Measurements from ENCODE around the gene SUMO3.

SUMO3 gene

DNA sequence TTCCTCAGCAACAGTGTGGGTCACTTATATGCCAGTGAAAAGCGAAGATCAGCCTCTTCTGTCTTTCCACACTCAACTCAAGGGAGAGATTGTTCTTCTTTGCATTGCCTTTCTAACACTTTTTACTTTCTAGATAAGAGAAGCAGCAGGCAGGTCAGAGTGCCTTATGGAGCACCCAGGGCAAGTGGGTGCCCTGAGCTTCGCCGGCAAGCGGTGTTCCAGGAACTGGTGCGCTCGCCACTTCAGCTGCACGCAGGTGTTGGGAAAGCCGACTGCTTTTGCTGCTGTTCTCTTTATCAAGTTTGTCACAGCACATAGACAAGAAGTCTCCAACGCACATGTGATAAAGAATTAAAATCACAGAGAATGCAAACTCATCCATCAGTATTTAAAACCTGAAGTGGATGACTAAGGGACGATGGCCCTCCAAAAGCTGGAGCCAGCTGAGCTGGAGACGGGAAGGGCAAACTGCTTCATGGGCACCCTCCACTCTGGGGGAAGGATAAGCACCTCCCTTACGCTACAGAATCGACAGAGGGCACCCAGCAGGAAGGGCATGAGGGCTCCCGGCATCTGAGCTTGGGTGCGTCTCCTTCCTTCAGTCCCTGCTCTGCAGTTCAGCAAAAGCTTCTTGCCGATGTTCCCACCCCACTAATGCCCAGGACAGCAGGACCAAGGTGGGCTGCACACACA, 36.9 kb downstream of the SUMO3 start:
- in situ Hi-C loops (cut with MboI; ENCODE audit: low sequenced_read_pairs), result no loop called here

DNA sequence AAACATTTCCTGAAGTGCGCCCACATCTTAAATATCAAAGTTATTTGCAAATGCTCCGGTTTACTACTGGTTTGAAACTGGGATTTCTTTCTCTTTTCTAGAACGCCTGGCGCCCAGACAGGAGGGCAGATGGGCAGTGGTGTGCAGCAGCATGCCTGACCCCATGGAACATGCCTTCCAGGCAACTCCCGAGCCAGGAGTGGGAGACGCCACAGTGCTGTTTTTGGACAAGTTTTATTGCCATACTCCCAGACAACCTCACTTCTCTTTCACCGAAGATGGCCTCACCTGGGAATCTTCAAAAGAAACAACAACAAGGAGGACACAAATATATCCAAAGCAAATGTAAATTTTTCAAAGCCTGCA, 37.7 kb downstream of the SUMO3 start:
- in situ Hi-C loops (cut with MboI; ENCODE audit: low sequenced_read_pairs), result no loop called here

DNA sequence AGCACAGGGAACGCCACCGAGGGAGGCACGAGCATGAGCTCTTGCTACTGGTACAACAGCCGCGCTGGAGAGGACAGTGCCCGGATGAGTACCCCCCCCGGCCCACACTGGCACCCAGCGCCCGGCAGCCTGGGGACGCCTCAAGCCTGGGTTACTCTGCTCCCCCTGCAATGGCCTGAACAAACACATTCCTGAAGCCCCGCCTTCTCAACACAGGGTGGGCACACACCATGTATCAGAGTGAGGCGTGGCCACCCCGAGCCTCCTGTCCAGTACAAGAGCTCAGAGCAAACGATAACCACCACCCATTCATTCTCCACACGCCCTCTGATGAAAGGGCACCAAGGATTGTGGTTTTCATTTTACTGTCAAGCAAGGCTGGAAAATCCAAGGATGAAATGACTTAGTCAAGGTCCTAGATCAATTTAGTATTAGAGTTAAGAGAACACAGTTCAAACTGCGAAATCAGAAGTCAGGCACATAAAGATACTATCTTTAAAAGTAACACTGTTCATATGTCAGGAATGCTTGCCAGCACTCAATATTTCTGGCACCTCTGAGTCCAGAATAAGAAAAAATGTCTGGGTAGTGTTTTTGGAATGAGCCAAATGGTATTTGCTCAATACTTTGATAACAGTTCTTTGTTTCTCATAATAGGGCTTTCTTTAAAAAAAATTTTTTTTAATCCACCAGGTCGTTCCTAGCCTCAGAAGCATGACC, 38.3 kb downstream of the SUMO3 start:
- in situ Hi-C loops (cut with MboI; ENCODE audit: low sequenced_read_pairs), result no loop called here

DNA sequence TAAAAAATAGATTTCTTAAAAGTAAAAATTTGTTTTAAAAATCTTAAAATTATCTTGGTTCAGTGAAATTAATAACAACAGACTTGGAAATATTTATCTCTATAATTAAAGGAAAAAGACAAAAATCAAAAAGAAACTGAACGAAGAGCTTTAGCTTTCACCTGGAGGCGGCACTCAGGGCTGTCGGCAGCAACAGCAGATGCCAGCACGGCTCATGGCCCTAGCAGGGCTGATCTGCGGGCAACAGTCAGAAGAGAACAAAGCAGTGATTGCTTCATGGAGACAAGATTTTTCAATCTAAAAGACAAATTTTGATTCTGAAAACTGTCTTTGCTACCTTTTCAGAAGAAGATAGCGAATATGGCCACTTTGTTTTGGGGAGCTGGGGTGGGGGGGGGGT, 38.9 kb downstream of the SUMO3 start:
- in situ Hi-C loops (cut with MboI; ENCODE audit: low sequenced_read_pairs), result no loop called here

GRCh38 chr21:44778499-44778911, 39.4 kb downstream of the SUMO3 start:
- in situ Hi-C loops (cut with MboI; ENCODE audit: low sequenced_read_pairs), result no loop called here

GRCh38 chr21:44778094-44778493, 39.8 kb downstream of the SUMO3 start:
- in situ Hi-C loops (cut with MboI; ENCODE audit: low sequenced_read_pairs), result no loop called here

DNA sequence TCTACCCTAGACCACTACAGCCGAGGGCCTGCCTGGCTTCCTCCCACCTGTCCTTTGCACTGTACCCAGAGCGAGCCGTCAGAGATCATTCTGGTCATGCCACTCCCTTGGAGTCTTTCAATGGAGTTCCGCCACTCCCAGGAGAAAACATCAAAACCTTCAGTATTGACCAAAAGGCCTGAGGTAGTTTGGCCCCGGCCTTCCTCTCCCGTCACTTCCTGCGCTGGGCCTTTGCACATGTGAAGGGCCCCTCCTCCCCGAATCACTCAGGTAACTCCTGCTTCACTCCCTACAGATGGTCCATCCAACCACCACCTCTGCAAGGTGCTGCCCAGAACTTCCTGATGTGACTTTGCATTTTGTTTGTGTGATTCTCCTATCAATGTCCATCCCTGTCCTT, 42.9 kb downstream of the SUMO3 start:
- in situ Hi-C loops (cut with MboI; ENCODE audit: low sequenced_read_pairs), result no loop called here

- in situ Hi-C loops (cut with MboI; ENCODE audit: low sequenced_read_pairs), result no loop called here
Observed at GRCh38 chr21:44773291-44773932, 44.5 kb downstream of the SUMO3 start.

GRCh38 chr21:44771896-44772525, 45.9 kb downstream of the SUMO3 start:
- in situ Hi-C loops (cut with MboI; ENCODE audit: low sequenced_read_pairs), result no loop called here

DNA sequence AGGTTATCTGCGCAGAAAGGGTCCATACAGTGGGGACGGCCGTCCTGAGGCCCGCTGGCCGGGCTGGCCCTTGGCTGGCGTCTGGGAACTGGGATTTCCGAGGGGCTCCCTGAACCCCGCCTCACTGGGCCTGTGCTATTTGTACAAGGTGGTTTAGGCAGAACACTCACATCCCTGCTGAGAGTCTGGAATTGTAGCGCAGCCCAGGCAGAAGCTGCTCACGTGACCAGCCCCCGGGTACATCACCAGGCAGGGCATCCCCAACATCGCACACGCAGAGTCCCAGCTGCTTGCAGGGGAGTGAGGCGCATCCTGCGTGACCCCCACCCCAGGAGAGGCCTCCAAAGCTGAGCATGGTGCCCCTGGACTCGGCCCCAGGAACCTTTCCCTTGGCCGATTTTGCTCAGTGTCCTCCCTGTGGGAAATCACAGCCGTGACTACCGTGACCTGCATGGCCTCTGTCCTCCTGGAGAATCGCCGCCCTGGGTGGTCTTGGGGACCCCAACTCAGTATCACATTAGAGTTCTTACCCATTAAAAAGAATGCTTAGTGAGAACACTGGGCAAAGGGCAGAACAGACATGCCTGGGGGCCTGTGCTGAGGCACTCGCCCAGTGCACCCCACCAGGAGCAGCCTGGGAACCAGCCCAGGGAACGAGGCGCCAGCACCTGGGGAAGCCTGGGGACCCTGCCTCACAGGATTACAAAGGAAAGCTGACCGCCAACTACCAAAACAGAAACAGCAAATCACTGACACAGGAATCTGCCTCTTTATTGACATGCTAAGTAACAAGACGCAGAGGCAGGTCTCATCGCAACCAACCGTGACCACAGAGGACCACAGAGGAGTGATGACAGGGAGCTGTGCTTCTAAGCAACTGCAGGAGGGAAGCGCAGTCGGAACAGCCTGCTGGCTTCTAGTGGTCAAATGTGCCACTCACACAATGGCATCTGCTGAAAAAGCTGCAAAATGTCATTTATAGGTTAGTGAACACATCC, 49.7 kb downstream of the SUMO3 start:
- in situ Hi-C loops (cut with MboI; ENCODE audit: low sequenced_read_pairs), result no loop called here

DNA sequence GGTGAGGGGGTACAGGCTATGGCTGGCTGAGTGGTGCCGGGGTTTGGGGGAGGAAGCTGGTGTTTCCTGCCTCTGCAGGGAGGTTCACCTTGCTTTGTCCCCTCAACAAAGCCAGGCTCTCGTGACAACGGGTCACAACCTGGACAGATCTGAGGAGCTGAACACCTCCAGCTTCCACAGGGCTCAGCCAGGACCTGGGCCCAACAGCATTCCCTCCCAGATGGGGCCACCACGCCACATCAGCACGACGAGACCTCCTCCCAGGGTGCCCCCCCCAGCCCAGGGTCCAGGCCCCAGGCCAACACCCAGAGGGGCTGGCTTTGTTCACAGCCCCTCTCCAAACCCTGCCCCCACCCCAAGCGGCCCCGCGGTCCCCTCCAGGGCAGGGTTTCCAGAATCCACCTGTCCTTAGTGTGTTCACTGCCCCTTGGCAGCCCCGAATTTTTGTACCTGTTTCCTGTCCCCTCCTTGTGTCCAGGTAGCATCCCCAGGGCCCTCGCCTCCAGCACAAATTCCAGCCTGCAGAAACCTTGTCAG, 51.0 kb downstream of the SUMO3 start:
- in situ Hi-C loops (cut with MboI; ENCODE audit: low sequenced_read_pairs), result no loop called here

DNA sequence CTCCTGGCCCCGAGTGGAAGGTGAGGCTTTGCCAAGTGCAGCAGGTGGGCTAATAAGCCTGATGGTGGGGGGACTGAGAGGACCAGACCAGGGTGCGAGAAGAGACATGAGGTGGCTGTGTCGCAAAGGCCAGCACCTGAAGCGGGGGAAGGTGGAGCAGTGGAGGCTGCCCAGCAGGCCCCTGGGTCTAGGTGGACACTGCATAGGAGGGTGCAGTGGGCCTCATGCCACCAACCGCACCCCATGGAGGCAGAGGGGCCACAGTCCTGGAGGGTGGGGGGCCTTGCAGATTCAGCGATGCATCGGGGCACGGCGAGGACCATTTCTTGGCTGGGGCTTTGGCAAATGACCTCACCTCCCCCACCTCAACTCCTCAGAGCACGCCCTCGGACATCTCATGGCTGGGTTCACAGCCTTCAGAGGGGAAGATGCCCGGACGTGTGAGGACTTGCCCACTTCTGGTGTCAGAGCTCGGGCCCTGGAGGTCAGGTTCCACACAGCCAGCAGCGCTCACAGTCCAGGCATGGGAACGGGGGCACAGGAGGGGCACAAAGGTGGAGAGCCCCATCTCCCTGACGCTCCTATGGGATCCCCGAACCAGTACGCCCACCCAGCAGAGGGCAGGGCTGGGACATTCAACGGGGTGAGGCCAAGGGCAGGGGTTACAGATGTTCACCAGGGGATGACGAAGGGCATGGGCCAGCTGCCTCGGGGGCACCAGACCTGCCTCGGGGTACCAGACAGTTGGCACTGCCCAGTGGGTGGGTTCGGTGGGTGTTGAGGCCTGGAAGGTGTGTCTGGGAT, 51.6 kb downstream of the SUMO3 start:
- in situ Hi-C loops (cut with MboI; ENCODE audit: low sequenced_read_pairs), result no loop called here

- in situ Hi-C loops (cut with MboI; ENCODE audit: low sequenced_read_pairs), result no loop called here
Observed at GRCh38 chr21:44765231-44766013, 52.4 kb downstream of the SUMO3 start.

- in situ Hi-C loops (cut with MboI; ENCODE audit: low sequenced_read_pairs), result no loop called here
Observed at GRCh38 chr21:44764319-44765230, 53.3 kb downstream of the SUMO3 start.

DNA sequence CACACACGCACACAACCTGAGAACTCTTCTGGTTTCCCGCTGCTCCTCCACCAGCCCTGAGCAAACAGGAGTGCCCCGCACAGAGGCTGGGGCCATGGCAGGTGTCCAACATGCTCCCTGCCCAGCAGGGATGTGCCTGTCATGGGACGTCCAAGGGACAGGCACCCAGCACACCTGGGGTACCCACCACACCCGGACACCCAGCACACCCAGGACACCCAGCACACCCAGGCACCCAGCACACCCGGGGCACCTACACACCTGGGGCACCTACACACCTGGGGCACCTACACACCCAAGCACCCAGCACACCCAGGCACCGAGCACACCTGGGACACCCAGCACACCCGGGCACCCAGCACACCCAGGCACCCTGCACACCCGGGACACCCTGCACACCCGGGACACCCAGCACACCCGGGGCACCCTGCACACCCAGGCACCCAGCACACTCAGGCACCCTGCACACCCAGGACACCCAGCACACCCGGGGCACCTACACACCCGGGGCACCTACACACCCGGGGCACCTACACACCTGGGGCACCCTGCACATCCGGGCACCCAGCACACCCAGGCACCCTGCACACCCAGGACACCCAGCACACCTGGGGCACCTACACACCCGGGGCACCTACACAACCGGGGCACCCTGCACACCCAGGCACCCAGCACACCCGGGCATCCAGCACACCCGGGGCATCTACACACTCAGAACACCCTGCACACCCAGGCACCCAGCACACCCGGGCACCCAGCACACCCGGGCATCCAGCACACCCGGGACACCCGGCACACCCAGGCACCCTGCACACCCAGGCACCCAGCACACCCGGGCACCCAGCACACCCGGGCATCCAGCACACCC, 54.2 kb downstream of the SUMO3 start:
- in situ Hi-C loops (cut with MboI; ENCODE audit: low sequenced_read_pairs), result no loop called here

DNA sequence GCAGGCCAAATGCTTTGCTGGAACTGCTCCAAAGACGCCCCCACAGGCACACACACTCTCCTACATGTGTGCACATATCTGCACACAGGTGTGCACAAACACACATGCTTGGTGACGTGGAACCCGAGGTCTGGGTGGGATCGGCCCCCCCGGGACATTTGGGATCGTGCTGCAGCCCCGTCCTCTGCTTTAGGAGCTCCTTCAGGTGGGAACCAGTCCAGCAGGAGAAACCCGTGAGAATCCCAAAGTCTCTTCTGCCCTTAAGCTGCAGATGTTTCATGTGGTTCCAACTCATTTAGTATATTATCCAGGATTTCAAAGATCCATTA, 54.8 kb downstream of the SUMO3 start:
- in situ Hi-C loops (cut with MboI; ENCODE audit: low sequenced_read_pairs), result no loop called here

Data from HL-60/S4 (cell line).